ENCODE results near the gene SOX6. TPM values are rescaled to one million over a fixed set of nuclear protein-coding genes. Genes with fewer than 3 reads are reported as not detected.

The SOX6 gene
- total and polyA plus RNA-seq, 2 donors = 1.6 to 12.8 TPM

- Histone ChIP-seq H3K27ac (ENCODE audit: low read depth) (no peak overlapping the region), H3K4me1 (ENCODE audit: insufficient read depth) (no peaks in the 10 kb centered on the region), H3K36me3 (ENCODE audit: insufficient read depth) (no peaks in the 10 kb centered on the region), H3K4me3 (ENCODE audit: low read depth, low read length) (no peak overlapping the region)
- 95% methylated on average over 9 of the region's 9 CpGs for WGBS
- no peak for DNase-seq (ENCODE audit: extremely low spot score)
These were observed 413.4 kb downstream of the SOX6 start for GRCh38 chr11:15942936-15943335.

- DNase-seq (ENCODE audit: extremely low spot score) = no peak
- no peaks in the 10 kb centered on the region for H3K4me1 ChIP-seq (ENCODE audit: insufficient read depth)
- H3K4me3 ChIP-seq (ENCODE audit: low read depth, low read length) = no peak overlapping the region
- no peak overlapping the region for H3K27ac ChIP-seq (ENCODE audit: low read depth)
- 97% methylated on average over 7 of the region's 7 CpGs for WGBS
- H3K36me3 ChIP-seq (ENCODE audit: insufficient read depth) = no peaks in the 10 kb centered on the region
These were observed 414.2 kb downstream of the SOX6 start for GRCh38 chr11:15942126-15942525.

GRCh38 chr11:15941206-15941770, 415.1 kb downstream of the SOX6 start:
- Histone ChIP-seq H3K4me3 (ENCODE audit: low read depth, low read length) (no peak overlapping the region), H3K4me1 (ENCODE audit: insufficient read depth) (no peaks in the 10 kb centered on the region), H3K27ac (ENCODE audit: low read depth) (no peak overlapping the region), H3K36me3 (ENCODE audit: insufficient read depth) (no peaks in the 10 kb centered on the region)
- no peak for DNase-seq (ENCODE audit: extremely low spot score)
- WGBS = 60% methylated on average over 36 of the region's 36 CpGs

- WGBS = 90% methylated on average over 8 of the region's 8 CpGs
- Histone ChIP-seq H3K27ac (ENCODE audit: low read depth) (no peak overlapping the region), H3K36me3 (ENCODE audit: insufficient read depth) (no peaks in the 10 kb centered on the region), H3K4me1 (ENCODE audit: insufficient read depth) (no peaks in the 10 kb centered on the region), H3K4me3 (ENCODE audit: low read depth, low read length) (no peak overlapping the region)
- no peak for DNase-seq (ENCODE audit: extremely low spot score)
These were observed 415.7 kb downstream of the SOX6 start for GRCh38 chr11:15940462-15941205.

- 100% methylated on average over 1 of the region's 1 CpG for WGBS
- H3K4me1 ChIP-seq (ENCODE audit: insufficient read depth) = no peaks in the 10 kb centered on the region
- no peaks in the 10 kb centered on the region for H3K36me3 ChIP-seq (ENCODE audit: insufficient read depth)
- no peak overlapping the region for H3K27ac ChIP-seq (ENCODE audit: low read depth)
- H3K4me3 ChIP-seq (ENCODE audit: low read depth, low read length) = no peak overlapping the region
- no peak for DNase-seq (ENCODE audit: extremely low spot score)
These were observed 417.4 kb downstream of the SOX6 start for GRCh38 chr11:15938983-15939382.

GRCh38 chr11:15938121-15938611, 418.2 kb downstream of the SOX6 start:
- no peak overlapping the region for H3K27ac ChIP-seq (ENCODE audit: low read depth)
- WGBS = 58% methylated on average over 24 of the region's 24 CpGs
- no peak overlapping the region for H3K4me3 ChIP-seq (ENCODE audit: low read depth, low read length)
- H3K36me3 ChIP-seq (ENCODE audit: insufficient read depth) = no peaks in the 10 kb centered on the region
- no peaks in the 10 kb centered on the region for H3K4me1 ChIP-seq (ENCODE audit: insufficient read depth)
- DNase-seq (ENCODE audit: extremely low spot score) = no peak

- no peak overlapping the region for H3K4me3 ChIP-seq (ENCODE audit: low read depth, low read length)
- no peaks in the 10 kb centered on the region for H3K4me1 ChIP-seq (ENCODE audit: insufficient read depth)
- 26% methylated on average over 12 of the region's 12 CpGs for WGBS
These were observed 418.7 kb downstream of the SOX6 start for GRCh38 chr11:15937601-15938120.

GRCh38 chr11:15936011-15936410, 420.3 kb downstream of the SOX6 start:
- DNase-seq (ENCODE audit: extremely low spot score) = no peak
- Histone ChIP-seq H3K27ac (ENCODE audit: low read depth) (no peak overlapping the region), H3K4me3 (ENCODE audit: low read depth, low read length) (no peak overlapping the region), H3K36me3 (ENCODE audit: insufficient read depth) (no peaks in the 10 kb centered on the region), H3K4me1 (ENCODE audit: insufficient read depth) (no peaks in the 10 kb centered on the region)
- WGBS = 96% methylated on average over 2 of the region's 2 CpGs

More at GRCh38 chr11:15937601-15938120, 418.7 kb downstream of the SOX6 start:
- no peak for DNase-seq (ENCODE audit: extremely low spot score)
- Histone ChIP-seq H3K27ac (ENCODE audit: low read depth) (no peak overlapping the region), H3K36me3 (ENCODE audit: insufficient read depth) (no peaks in the 10 kb centered on the region)

- Histone ChIP-seq H3K27ac (ENCODE audit: low read depth) (no peak overlapping the region), H3K4me3 (ENCODE audit: low read depth, low read length) (no peak overlapping the region), H3K36me3 (ENCODE audit: insufficient read depth) (no peaks in the 10 kb centered on the region), H3K4me1 (ENCODE audit: insufficient read depth) (no peaks in the 10 kb centered on the region)
- DNase-seq (ENCODE audit: extremely low spot score) = no peak
- WGBS = 95% methylated on average over 8 of the region's 8 CpGs
These were observed 421.0 kb downstream of the SOX6 start for GRCh38 chr11:15935373-15935772.

GRCh38 chr11:15933886-15934625, 422.3 kb downstream of the SOX6 start:
- Histone ChIP-seq H3K4me1 (ENCODE audit: insufficient read depth) (no peaks in the 10 kb centered on the region), H3K36me3 (ENCODE audit: insufficient read depth) (no peaks in the 10 kb centered on the region), H3K4me3 (ENCODE audit: low read depth, low read length) (no peak overlapping the region), H3K27ac (ENCODE audit: low read depth) (no peak overlapping the region)
- 71% methylated on average over 7 of the region's 7 CpGs for WGBS
- DNase-seq (ENCODE audit: extremely low spot score) = no peak

- Histone ChIP-seq H3K27ac (ENCODE audit: low read depth) (no peak overlapping the region), H3K36me3 (ENCODE audit: insufficient read depth) (no peaks in the 10 kb centered on the region), H3K4me1 (ENCODE audit: insufficient read depth) (no peaks in the 10 kb centered on the region), H3K4me3 (ENCODE audit: low read depth, low read length) (no peak overlapping the region)
- WGBS = 96% methylated on average over 3 of the region's 3 CpGs
- DNase-seq (ENCODE audit: extremely low spot score) = no peak
These were observed 423.9 kb downstream of the SOX6 start for GRCh38 chr11:15932417-15932816.

- Histone ChIP-seq H3K36me3 (ENCODE audit: insufficient read depth) (no peaks in the 10 kb centered on the region), H3K27ac (ENCODE audit: low read depth) (no peak overlapping the region), H3K4me3 (ENCODE audit: low read depth, low read length) (no peak overlapping the region), H3K4me1 (ENCODE audit: insufficient read depth) (no peaks in the 10 kb centered on the region)
- WGBS = 96% methylated on average over 2 of the region's 2 CpGs
- DNase-seq (ENCODE audit: extremely low spot score) = no peak
These were observed 424.8 kb downstream of the SOX6 start for GRCh38 chr11:15931497-15931896.

- Histone ChIP-seq H3K27ac (ENCODE audit: low read depth) (no peak overlapping the region), H3K4me3 (ENCODE audit: low read depth, low read length) (no peak overlapping the region), H3K36me3 (ENCODE audit: insufficient read depth) (no peaks in the 10 kb centered on the region), H3K4me1 (ENCODE audit: insufficient read depth) (no peaks in the 10 kb centered on the region)
- WGBS = 80% methylated on average over 6 of the region's 6 CpGs
- no peak for DNase-seq (ENCODE audit: extremely low spot score)
These were observed 425.8 kb downstream of the SOX6 start for GRCh38 chr11:15930442-15931025.

All from urinary bladder (tissue), 4 donors.